Esophagus muscularis mucosa (tissue), 3 donors: ENCODE measurements around the gene FOXJ1.

Source experiments
- EP300 ChIP-seq: sonication (generic); formaldehyde crosslinking; IDR thresholded peaks from one replicate; pipeline ENCODE4 v1.6.1; 2017; ENCODE audit warnings: antibody characterized with exemption
- TF ChIP-seq, protein P1 (sequence below), 3 experiments: fragments of 200-600 bp in 2 of 3; fragments of 450-650 bp in 1 of 3; sonication (generic) in 2 of 3; IDR thresholded peaks; one replicate each; pipeline ENCODE4 v1.5.1; 2017 to 2019; ENCODE audit warnings: antibody characterized with exemption in 3 of 3, mild to moderate bottlenecking in 2 of 3, moderate library complexity in 1 of 3

DNA sequence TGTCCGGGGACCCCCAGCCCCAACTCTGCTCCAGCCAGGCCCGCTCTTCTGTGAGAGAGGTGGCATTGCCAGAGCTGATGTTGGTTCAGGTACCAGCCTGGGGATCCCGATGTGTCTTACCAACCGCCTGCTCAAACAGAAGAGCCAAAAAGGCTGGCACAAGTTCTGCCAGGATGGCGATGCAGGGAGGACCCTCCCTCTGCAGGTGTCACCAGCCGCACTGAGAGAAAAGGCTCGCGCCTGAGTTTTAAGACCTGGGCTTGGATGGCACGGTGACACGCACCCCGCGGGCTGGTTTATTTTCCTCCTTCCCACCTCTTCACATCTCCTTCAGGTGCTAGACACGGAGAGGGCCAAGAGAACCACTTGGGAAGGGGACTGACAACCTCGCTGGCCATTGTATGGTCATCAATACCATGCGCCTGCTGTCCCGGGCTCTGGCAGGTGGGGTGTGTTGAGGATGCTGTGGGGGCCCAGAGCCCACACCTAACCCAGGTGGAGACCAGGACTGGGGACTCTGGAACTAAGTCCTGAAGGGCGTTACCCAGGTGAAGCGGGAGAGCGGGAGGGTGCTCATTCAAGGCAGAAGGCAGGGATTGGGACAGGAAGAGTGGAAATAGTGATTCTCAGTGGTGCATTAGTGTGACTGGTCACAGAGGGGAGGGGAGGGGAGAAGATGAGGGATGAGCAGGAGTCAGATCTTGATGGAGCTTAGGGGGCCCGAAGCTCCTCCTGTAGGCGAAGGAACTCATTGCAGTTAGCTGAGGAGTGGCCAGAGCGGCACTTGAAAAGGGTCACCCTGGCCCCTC, 16.3 kb downstream of the FOXJ1 start:
- TF ChIP-seq, protein P1, sequence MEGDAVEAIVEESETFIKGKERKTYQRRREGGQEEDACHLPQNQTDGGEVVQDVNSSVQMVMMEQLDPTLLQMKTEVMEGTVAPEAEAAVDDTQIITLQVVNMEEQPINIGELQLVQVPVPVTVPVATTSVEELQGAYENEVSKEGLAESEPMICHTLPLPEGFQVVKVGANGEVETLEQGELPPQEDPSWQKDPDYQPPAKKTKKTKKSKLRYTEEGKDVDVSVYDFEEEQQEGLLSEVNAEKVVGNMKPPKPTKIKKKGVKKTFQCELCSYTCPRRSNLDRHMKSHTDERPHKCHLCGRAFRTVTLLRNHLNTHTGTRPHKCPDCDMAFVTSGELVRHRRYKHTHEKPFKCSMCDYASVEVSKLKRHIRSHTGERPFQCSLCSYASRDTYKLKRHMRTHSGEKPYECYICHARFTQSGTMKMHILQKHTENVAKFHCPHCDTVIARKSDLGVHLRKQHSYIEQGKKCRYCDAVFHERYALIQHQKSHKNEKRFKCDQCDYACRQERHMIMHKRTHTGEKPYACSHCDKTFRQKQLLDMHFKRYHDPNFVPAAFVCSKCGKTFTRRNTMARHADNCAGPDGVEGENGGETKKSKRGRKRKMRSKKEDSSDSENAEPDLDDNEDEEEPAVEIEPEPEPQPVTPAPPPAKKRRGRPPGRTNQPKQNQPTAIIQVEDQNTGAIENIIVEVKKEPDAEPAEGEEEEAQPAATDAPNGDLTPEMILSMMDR (IDR thresholded peaks at IDR 0.05): no peak
- TF ChIP-seq EP300: no peak
